NT2/D1 (cell line): ENCODE results near the gene SCP2.

Experiments
- SUZ12 ChIP-seq: IDR thresholded peaks from 2 replicates; pipeline ENCODE4 v1.6.1; 2011; ENCODE audit not compliant: insufficient read length, insufficient read depth; ENCODE audit errors: extremely low read depth
- YY1 ChIP-seq: IDR thresholded peaks from 2 replicates; pipeline ENCODE4 v1.6.1; 2011; ENCODE audit not compliant: insufficient read length, insufficient read depth
- ZNF274 ChIP-seq: IDR thresholded peaks from 2 replicates; pipeline ENCODE4 v1.6.1; 2011; ENCODE audit warnings: mild to moderate bottlenecking, low read depth, low read length

DNA sequence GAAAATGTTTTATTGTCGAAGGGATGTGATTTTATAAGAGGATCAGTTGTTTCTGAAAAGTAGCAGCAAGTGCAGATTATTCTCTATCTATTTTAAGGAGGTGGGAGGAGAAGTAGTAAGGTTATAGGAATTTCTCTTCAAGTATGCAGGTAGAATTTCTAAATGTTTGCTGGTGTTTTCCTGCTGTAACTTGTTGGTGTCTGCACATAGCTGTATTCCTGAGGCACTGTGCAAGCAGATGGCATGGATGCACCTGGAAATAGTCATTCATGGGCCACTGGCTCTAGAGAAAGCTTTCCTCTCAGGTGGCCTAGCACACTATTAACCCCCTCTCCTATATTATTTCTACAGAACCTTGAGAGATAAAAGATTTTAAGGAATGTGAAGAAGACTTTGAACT is 104.7 kb downstream of the SCP2 start:
- TF ChIP-seq YY1 = no peak
- no peak for TF ChIP-seq SUZ12
- TF ChIP-seq ZNF274 = no peak
